Activated CD4-positive, CD25-positive, alpha-beta regulatory T cell (primary cell): ENCODE measurements around the gene HERPUD1.
A peak's percentile ranks its signal among the peaks of the same experiment; 100 is the strongest.
"Not testable (repeated sequence)": the region's sequence is repeated elsewhere in the genome, so short reads cannot be mapped to it uniquely, and the experiment has no call there.

ENCODE experiments used
- DNase-seq, 4 experiments: peaks; one replicate each; lab custom pipeline; 2025; lab: John Stamatoyannopoulos, UW

HERPUD1 gene

DNA sequence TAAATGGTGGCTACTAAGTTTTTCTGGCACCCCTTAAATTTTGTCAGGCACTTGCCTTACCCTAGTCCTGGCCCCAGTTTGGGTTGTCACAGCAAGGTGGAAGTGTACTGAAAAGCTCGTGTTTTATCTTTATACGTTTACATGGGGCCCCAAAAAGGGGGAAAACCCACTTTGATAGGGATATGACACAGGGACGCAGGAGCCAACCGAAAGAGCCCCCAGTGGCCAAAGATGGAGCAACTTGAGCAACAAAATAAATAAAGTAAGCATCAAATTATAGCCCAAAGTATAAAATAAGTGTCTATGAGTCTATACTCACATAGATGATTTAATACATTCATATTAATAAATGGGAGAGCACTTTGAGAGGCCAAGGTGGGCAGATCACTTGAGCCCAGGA lies 24.8 kb downstream of the HERPUD1 start:
- no peak for DNase-seq

DNA sequence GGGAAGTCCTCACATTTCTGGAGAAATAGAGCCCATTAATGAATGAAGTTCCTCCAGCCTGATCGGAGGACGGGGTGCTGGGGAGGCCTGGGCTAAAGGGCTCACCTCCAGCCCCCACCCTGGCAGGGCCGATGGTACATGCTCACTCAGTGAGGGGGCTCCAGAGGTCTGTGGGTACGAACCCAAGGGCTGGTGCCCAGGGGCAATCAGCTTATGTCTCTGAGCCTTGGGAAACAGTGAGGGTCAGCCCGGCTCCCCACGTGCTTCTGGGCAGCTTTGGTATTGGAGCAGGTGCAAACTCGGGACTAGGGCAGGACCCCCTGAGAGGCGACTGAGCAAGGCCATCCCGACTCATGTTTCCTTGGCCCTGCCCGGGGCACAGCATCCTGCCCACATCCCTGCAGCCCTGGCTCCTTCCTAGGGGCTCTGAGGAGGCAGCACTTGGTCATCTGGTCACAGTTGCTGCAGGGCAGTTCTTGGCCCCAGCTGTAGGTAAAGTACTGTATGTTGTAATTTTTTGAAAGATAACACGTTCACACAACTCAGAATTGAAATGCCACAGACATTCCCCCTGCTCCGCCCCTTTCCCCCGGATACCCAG lies 28.8 kb downstream of the HERPUD1 start:
- DNase-seq: no peak

DNA sequence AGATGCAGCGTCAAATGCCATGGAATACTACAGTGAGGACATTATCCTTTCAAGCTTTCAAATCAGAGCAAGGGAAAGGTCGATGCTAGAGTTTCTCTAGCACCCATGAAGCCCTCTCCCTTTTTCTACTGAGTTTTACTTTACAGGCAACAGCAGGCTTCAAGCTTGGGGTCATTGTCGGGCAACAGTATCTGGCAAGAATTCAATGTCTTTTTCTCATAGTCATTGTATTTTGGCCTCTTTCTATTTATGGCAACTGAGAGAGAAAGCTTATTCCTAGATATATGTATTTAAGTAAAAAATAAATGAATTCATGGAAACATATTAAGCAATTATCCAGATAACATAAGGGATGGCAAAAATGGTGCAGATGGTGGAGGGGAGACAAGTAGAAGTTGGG lies 29.4 kb downstream of the HERPUD1 start:
- no peak for DNase-seq

DNA sequence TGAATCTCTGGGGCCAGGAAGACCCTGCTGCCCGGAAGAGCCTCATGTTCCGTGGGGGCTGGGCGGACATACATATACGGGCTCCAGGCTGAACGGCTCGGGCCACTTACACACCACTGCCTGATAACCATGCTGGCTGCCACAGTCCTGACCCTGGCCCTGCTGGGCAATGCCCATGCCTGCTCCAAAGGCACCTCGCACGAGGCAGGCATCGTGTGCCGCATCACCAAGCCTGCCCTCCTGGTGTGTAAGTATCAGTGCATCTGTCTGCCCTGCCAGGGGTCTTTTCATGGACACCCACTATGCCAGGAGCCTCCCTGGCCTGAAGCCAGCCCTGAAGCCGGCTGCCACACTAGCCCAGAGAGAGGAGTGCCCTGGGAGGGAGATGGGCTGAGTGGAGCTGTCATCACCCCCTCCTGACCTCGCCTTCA lies 29.9 kb downstream of the HERPUD1 start, which contains the start of gene CETP:
Gene CETP, plus strand, starts transcription at position 100 of the 431 bp plus-strand sequence. Its CDS starts 30 bp downstream, at position 130.
- no peak for DNase-seq

DNA sequence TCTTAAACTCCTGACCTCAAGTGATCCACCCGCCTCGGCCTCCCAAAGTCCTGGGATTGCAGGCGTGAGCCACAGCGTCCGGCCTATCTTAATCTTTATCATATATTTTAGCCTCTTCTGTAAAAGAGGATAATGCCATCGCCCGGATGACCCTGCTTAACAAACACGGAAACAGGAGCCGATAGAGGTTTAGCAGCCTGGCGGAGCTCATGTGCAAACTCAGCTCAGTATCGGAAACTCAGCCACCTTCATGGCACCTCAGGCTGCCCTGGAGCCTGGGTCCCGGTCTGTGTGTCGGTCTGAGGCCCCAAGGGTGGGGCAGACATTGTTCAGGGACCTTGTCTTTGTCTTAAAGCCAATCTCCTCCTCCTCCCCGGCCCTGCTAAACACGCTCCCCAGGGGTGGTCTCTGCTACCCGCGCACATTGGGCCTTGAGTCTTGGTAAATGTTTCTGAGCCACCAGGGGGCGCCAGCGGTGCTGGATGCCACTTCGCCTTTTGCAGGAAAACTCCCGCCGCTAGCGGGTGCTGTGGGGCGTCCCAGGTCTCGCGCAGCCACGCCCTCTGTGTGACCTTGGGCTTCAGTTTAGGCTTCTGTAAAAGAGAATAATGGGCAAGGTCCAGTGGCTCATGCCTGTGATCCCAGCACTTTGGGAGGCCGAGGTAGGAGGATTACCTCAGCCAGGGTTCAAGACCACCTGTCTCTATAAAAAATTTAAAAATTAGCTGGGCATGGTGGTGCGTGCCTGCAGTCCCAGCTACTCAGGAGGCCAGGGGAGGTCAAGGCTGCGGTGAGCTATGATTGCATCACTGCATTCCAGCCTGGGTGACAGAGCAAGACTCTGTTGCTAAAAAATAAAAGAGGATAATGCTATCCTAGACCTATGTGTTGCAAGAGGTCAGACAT lies 32.6 kb downstream of the HERPUD1 start:
- peak; percentile 84 to 97 (median 96) for DNase-seq

DNA sequence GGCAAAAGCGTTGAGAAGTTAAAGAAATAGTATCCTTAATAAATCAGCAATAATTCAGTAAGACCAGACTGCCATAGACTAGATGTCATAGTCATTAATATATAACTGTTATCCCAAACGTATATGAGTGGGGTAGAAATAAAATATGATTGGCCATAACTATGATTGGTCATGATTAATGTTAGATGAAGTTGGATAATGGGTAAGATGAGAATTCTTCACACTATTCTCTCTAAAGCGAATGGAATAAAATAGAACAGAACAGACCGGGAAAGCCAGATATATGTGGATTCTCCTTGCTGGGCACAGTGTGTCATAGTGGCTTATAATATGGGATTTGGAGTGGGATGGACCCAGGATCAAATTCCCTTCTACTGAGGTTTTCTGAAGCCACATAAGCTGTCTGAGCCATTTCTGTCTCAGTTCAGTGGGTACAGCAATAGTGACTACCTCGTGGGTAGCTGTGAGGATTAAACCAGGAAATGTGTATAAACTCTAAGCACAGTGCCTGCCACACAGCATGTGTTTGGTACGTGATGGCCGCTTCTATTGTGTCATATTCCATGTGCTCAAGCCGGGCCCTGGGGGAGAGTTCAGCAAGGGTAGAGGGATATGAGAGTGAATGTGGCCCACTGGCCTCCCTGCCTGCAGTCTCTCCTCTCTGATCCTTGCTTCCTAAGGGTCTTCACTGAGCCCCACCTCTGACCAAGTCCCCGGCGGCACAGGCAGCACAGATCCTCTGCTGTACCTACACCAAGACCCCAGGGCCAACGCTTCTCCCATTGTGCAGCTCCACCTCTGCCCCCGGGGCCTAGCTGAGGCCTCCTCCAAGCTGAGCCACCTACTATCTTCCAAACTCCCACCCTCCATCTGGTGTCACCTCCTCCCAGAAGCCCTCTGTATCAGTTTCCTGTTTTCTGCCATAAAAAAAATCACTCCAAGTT lies 33.5 kb downstream of the HERPUD1 start:
- no peak for DNase-seq

DNA sequence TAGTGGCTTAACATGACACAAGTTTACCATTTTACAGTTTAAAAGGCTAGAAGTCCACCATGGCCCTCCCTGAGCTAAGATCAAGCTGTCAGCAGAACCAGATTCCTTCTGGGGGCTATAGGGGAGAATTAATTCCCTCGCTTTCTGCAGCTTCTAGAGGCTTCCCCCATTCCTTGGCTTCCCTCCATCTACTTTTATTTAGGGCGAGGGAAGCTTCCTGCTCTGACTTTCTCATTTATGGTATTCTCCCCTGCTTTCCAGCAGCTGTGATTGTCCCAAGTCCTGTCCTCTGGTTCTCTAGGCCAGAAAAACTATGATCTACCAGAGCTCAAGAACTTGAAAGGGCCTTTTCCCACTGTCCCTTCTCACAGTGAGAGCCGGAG lies 34.1 kb downstream of the HERPUD1 start:
- no peak for DNase-seq

DNA sequence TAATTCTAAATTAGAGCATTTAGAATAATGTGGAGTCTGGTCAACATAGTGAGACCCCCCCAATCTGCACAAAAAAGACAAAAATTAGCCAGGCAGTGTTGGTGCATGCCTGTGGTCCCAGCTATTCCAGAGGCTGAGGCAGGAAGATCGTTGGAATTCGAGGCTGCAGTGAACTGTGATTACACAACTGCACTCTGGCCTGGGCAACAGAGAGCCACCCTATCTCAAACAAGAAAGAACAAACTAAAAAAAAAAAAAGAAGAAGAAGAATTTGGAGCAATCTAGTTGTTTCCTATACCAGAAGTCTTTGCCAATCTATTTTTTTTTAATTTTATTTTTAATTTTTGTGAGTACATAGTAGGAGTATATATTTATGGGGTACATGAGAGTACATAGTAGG lies 35.8 kb downstream of the HERPUD1 start:
- no peak for DNase-seq

DNA sequence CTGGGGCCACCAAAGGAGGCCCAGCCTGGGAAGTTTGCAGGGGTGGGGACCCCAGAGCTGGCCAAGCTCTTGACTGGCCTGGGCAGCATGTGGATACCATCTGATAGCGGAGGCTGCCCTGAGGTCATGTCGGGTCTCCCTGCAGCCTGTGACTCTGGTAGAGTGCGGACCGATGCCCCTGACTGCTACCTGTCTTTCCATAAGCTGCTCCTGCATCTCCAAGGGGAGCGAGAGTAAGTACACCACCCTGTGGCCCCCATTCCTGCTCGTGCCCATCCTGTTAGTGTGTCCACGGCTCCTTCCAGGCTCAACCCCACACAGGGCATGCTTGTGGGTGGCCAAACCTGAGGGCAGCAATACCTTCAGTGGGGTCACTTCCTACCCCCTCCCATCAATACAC lies 37.8 kb downstream of the HERPUD1 start:
- no peak for DNase-seq

DNA sequence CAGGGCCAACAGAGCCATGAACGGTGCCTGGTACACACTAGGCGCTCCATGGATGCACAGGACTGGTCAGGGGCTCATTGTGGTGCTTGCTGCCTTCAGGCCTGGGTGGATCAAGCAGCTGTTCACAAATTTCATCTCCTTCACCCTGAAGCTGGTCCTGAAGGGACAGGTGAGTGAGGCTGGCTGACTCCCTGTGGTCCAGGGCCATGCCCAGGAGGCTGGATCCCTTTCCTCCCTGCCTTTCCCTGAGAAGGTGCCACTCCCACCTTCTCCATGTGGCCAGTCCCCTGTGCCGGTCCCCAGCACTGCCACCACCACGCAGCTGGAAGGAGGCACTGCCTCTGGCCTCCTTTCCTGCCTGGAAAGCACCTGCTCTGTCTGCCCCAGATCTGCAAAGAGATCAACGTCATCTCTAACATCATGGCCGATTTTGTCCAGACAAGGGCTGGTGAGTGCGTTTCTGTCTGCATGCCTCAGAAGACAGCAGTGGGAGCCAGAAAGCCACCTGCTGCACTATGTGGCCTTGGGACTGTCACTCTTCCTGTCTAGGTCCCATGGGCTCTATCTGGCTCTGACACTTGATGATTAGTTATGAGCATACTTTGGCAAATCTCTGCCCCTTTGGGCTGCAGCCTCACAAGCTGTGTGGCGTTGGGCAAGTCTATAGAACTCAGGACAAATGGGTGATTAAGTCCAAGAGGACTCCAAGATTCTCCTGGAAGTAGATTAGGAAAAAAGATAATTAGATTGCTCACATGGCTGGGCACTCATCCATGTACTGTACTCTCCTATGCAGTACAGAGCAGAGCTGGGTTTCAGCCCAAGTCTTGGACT lies 39.2 kb downstream of the HERPUD1 start:
- DNase-seq: no peak

DNA sequence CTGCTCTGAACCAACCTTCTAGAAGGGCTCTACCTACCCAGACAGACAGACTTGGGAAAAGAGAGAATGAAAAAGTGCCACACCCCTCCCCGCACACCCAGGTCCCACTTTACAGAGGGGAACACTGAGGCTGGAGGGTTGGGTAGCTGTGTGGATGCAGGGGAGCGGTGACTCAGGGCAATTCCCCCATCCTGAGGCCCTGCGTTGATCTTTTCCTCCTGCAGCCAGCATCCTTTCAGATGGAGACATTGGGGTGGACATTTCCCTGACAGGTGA lies 39.8 kb downstream of the HERPUD1 start:
- no peak for DNase-seq

DNA sequence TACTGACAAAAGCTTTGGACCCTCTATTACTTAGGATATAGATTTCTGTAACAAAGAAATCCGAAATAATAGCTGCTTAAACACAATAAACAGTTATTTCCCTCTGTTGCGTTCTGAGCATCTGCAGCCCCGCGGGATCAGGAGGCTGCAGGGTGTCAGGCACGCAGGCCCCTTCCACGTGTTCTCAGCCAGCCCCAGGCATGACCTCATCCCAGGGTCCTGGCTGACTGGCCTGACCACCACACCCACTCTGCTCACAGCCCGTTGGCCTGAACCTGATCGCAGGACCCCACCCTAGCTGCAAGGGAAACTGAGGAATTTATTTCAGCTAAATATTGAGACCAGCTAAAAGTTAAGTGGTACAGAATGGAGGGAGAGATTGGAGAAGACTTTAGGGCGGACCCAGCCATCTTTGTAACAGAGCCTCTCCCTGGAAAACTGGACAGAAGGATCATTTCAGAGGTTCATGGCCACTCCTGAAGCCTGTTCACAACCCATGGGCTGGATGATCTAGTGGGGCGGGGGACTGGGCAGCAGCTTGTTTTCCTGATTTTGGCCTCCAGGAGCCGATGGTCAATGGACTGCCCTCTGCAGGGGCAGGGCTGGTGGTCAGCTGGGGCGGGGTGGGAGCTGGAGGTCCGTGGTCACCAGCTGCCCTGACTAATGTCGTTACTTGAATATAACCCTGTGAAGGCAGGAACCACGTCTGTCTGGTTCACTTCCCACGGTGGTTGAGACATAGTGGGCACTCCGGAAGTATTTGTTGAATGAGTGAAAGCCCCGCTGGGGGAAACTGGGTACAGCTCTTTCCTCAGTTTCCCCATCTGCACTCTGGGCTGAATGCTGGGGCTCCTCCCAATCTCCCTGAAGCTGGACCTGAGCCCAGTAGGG lies 40.7 kb downstream of the HERPUD1 start:
- no peak for DNase-seq

DNA sequence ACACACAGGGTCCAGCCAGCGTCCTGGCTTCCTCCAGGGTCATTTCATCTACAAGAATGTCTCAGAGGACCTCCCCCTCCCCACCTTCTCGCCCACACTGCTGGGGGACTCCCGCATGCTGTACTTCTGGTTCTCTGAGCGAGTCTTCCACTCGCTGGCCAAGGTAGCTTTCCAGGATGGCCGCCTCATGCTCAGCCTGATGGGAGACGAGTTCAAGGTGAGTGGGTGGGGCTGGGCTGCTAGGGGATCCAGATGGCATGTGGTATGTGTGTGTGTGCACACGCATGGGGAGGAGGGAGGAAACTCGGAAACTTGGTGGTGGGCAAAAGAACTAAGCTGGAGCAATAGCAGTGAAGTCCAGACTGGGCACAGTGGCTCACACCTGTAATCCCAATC lies 41.4 kb downstream of the HERPUD1 start:
- no peak for DNase-seq

DNA sequence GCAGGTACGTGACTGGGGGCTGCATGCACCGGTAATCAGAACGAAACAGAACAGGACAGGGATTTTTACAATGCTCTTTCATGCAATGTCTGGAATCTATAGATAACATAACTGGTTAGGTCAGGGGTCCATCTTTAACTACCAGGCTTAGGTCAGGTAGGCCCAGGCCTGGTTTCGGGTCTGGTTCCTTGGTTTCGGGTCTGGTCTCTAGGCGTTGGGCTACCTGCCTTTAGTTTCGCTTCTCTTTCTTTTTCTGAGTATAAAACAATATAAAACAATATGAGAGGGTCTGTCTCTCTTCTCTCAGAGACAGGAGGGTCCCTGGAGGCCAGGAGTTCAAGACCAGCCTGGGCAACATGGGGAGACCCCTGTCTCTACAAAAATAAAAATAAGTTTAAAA lies 42.0 kb downstream of the HERPUD1 start:
- not testable (repeated sequence) for DNase-seq

DNA sequence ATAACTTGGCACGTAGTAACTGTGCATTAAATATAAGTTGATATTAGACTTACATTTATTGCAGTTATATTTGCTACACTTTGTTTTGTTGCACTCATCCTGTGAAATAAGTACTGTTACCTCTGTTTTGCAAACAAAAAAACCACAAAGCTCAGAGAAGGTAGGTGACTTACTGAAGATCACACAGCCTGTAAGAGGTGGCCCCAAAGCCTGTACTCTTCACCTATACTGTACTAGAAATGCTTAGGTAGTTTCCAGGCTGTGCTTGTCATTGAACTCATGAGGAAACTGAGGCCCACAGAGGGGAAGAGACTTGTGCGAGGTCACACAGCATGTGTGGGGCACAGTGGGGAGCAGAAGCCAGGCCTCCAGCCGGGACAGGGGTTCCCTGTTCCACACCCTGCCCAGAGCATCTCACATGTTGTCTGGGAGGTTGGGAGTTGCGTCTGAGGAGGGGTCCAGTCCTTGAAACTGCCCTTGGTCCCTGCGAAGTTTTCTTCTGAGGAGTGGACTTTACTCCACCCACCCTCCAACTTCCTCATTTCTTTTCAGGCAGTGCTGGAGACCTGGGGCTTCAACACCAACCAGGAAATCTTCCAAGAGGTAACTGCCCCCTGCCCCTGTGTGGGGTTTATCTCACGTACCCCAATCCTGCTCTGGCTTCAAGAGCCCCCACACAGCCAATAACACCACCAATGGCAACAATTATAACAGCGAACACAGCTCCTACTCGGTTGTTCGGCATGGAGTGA lies 42.8 kb downstream of the HERPUD1 start:
- DNase-seq: no peak

DNA sequence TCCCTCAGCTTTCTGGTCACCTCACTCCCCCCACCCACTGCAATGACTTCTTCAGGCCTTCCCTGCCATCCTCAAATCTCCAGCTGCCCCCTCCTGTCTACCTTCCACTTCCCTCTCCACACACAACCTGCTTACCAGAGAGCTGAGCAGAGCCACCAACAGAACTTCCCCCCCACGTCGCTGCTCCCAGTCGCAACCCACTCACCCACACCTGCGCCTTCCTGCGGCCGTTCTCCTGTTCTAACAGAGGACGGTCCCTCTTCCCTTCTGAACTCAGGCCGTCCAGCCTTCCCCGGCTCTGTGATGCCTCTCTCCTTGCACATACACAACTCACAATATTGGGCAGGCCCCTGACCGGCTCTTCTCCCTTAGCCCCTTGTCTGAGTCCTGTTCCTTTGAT lies 43.8 kb downstream of the HERPUD1 start:
- no peak for DNase-seq

DNA sequence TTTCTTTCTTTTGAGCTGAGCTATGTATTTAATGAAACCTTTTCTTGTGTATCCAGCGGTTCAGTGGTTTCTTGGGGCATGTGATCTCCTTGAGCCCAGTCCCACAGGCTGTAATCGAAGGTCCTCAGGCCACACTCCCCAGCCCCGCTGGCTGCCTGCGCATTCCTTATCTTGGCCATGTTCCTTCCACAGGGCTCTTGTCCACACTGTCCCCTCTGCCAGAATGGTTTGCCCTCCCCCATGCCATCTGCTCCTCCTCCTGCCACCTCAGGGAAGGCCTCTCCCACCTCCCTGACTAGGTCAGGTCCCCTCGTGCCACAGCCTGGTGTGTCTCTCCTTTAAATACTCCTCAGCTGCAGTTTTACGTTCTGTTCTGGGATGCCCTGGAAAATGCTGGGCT lies 45.3 kb downstream of the HERPUD1 start:
- no peak for DNase-seq

DNA sequence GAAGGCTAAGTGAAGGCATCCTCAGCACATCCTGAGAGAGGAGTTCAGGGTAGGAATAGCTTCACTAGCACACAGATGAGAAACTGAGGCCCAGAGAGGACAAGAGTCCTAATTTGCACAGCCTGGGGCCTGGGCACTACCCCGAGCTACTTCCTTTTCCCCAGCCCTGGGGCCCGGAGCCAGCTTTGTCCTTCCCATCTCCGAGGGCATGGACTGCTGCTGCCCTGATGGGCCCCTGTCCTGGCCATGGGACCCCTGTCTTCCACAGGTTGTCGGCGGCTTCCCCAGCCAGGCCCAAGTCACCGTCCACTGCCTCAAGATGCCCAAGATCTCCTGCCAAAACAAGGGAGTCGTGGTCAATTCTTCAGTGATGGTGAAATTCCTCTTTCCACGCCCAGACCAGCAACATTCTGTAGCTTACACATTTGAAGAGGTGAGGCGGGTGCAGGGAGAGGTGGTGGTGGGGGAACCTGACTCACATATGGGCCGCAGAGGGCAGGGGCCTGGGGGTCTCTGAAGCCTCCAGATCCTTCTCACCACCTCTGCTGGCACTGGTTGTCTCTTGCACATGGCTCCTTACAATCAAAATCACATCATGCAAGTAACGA lies 46.0 kb downstream of the HERPUD1 start:
- DNase-seq: no peak

DNA sequence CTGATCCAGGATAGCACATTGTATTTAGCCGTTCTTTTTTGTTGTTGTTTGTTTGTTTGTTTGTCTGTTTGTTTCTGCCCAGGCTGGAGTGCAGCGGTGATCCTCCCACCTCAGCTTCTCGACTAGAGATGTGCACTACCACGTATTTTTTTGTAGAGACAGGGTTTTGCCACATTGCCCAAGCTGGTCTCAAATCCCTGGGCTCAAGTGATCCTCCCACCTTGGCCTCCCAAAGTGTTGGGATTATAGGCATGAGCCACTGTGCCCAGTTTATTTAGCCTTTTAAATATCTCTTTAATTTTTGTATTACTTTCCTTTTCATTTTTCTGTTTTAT lies 48.2 kb downstream of the HERPUD1 start:
- no peak for DNase-seq
